ENCODE results near the gene C5. TPM values are rescaled to one million over a fixed set of nuclear protein-coding genes. Genes with fewer than 3 reads are reported as not detected.
"Not testable (repeated sequence)": the region's sequence is repeated elsewhere in the genome, so short reads cannot be mapped to it uniquely, and the experiment has no call there.

The C5 gene
- polyA plus RNA-seq, 1 of the 3 experiments (the other 2 are of a cell fraction), result 1.8 TPM

GRCh38 chr9:121095057-121095456 lies 45.0 kb upstream of the C5 start:
- Histone ChIP-seq H3K4me1 (ENCODE audit: control insufficient read depth in 1 of 2, insufficient read depth in 2 of 2, low read depth in 1 of 2, low read length in 1 of 2) (peaks cover 0 to 5% of the 10 kb centered on the region in 2 experiments; a peak in 2 of 4 replicates), H3K27ac (ENCODE audit: low read depth in 2 of 2, low read length in 1 of 2) (no peak overlapping the region; a peak in 1 of 4 replicates), H3K9me3 (no peaks in the 10 kb centered on the region), H3K27me3 (ENCODE audit: insufficient read depth) (no peaks in the 10 kb centered on the region), H3K9ac (no peak overlapping the region), H3K36me3 (replicated peaks in 1 of 2; ENCODE audit: control insufficient read depth in 1 of 2, insufficient read depth in 2 of 2, low read length in 1 of 2) (peaks cover 14 to 32% of the 10 kb centered on the region in 2 experiments), H2AFZ (ENCODE audit: low read depth) (no peak overlapping the region), H3K9me2 (no peaks in the 10 kb centered on the region), H3K4me3 (ENCODE audit: low read depth in 2 of 2, low read length in 1 of 2) (no peak overlapping the region), H3K79me2 (ENCODE audit: insufficient read depth) (no peaks in the 10 kb centered on the region), H3F3A (replicated peaks; ENCODE audit: insufficient read depth) (peaks cover 4% of the 10 kb centered on the region), H4K20me1 (ENCODE audit: insufficient read depth) (no peaks in the 10 kb centered on the region), H3K4me2 (no peak overlapping the region)
- ChIA-PET CTCF (interaction anchor here (1.1 to 1.2 kb wide), 2 partner anchors 23 to 26 kb away, joined by 4 to 6 read pairs; no protein-coding TSS in a partner anchor), POLR2A (no interaction called here)
- TF ChIP-seq NFIC (IDR thresholded peaks at IDR 0.05; ENCODE audit: borderline replicate concordance), result no peak
- TF ChIP-seq RCOR1 (IDR thresholded peaks at IDR 0.05; ENCODE audit: low read length), result 0 out of 2 replicates have a peak, but pooled peaks have one; percentile 11
- no peak for TF ChIP-seq CTCF (IDR thresholded peaks at IDR 0.05)
- TF ChIP-seq REST (IDR thresholded peaks at IDR 0.05; ENCODE audit: low read depth, low read length), result no peak
- TF ChIP-seq GATA2 (CRISPR knock-in tag; IDR thresholded peaks at IDR 0.05), result peak; percentile 19; the same call in 1 of the 2 replicates
- TF ChIP-seq CHD2 (IDR thresholded peaks at IDR 0.05; ENCODE audit: low read length, partially characterized antibody), result no peak
- no peak for TF ChIP-seq TCF12 (IDR thresholded peaks at IDR 0.05)
- peak in 1 of 2 experiments; percentile 46; a peak in 1 of 4 replicates for TF ChIP-seq EP300 (IDR thresholded peaks at IDR 0.05; ENCODE audit: borderline replicate concordance in 1 of 2, low read depth in 1 of 2, low read length in 1 of 2)
- TF ChIP-seq YY1 (IDR thresholded peaks at IDR 0.05; ENCODE audit: low read depth), result no peak
- TF ChIP-seq SIN3A (IDR thresholded peaks at IDR 0.05; ENCODE audit: borderline replicate concordance, low read depth, low read length), result no peak
- DNase-seq, result peak; percentile 12

- 87% methylated on average over 6 of the region's 6 CpGs for WGBS (ENCODE audit: low lambda C conversion rate)
- H2AFZ ChIP-seq (ENCODE audit: low read depth); H3K79me2 ChIP-seq (ENCODE audit: insufficient read depth); H3K27ac ChIP-seq (ENCODE audit: low read depth in 2 of 2, low read length in 1 of 2); H3K9me2 ChIP-seq; H3K9me3 ChIP-seq; H3K27me3 ChIP-seq (ENCODE audit: insufficient read depth); H3K4me1 ChIP-seq (ENCODE audit: control insufficient read depth in 1 of 2, insufficient read depth in 2 of 2, low read depth in 1 of 2, low read length in 1 of 2); H3K9ac ChIP-seq; H4K20me1 ChIP-seq (ENCODE audit: insufficient read depth); H3F3A ChIP-seq (replicated peaks; ENCODE audit: insufficient read depth); H3K4me2 ChIP-seq; H3K4me3 ChIP-seq (ENCODE audit: low read depth in 2 of 2, low read length in 1 of 2); DNase-seq; POLR2A ChIA-PET: not testable (repeated sequence)
- CTCF ChIA-PET, result interaction anchor here (0.5 to 1.1 kb wide), 2 partner anchors 24 to 284 kb away, joined by 3 read pairs; no protein-coding TSS in a partner anchor
- H3K36me3 ChIP-seq (replicated peaks in 1 of 2; ENCODE audit: control insufficient read depth in 1 of 2, insufficient read depth in 2 of 2, low read length in 1 of 2), result peaks cover 2 to 18% of the 10 kb centered on the region in 2 experiments
Observed at GRCh38 chr9:121090743-121091142, 40.7 kb upstream of the C5 start.

Data from SK-N-SH (cell line).